Germinal center (tissue), 1 donor: ENCODE measurements around the gene EPYC.
"Not testable (repeated sequence)": the region's sequence is repeated elsewhere in the genome, so short reads cannot be mapped to it uniquely, and the experiment has no call there.

Experiments
- DNase-seq: peaks from one replicate; pipeline ENCODE4 v3.0.0; 2012; ENCODE audit warnings: mixed read lengths, low spot score

Gene EPYC

DNA sequence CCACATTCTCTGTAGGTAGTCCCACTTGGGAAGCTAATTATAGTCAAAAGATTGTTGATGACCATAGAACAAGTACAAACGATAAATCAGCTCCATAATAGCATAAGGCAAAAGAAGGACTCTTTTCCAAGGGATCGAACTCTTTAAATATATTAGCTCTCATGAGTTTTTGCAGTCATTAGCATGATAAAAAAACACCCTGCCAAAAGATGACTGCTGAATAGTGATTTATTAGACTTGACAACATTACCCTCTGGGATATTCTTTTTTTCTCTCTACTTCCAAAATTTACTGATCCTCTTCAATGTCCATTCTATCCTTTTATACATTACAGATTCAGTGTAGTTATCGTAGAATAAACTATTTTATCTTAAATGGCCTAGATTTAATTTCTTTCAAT lies 14.2 kb downstream of the EPYC start:
- DNase-seq, result no peak

DNA sequence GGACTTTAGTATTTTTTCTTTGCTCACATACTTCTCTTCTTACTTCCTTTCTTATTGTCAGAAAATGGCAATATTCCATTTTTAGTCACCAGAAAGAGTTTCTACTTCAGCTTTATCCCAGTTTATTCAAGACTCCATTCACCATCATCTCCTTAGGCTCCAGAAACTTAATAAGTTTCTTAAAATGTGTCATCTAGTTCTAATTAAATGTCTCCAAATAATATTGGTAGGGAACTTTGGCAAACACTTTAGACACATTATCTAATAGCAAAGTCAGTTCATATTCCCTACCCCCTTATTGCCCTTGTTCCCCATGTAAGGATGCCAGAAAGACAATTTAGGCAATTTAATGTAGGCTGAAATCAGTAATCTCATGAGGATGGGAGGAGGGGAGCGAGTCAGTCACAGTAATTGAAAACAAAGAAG lies 15.1 kb downstream of the EPYC start:
- DNase-seq, result no peak

DNA sequence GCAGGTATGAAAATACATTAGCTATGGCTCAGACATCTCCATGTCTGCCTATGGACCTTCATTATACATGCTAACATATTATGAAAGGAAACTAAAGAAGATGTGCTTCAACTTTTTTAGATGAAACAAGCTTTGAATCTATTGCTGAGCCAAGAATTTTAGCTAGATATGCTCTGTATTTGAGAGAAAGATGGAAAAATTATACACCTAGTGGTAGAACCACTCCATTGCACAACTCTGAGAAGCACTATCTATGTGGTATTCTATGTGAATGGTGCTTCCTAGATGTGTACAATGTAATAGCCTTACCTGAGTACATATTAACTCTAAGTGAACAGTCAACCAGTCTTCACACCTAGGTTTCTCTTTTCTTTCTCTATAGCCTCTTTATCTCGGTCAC lies 17.3 kb downstream of the EPYC start:
- no peak for DNase-seq

DNA sequence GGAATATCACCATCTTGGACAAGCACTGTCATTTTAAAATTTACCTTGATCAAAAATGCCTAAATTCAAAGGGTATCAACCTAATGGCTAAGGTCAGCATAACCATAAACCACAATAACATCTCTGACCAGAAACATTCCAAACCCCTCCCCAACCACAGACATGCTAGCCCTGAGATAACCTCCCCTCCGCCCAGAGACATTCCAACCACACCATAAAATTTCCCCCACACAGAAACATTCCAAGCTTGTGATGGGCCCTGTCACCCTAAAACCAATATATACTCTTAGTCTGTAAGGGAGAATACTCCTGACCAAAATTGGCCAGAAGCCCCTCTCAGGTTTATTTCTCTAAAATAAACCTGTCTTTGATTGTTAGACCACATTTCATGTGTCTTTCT lies 17.7 kb downstream of the EPYC start:
- no peak for DNase-seq

DNA sequence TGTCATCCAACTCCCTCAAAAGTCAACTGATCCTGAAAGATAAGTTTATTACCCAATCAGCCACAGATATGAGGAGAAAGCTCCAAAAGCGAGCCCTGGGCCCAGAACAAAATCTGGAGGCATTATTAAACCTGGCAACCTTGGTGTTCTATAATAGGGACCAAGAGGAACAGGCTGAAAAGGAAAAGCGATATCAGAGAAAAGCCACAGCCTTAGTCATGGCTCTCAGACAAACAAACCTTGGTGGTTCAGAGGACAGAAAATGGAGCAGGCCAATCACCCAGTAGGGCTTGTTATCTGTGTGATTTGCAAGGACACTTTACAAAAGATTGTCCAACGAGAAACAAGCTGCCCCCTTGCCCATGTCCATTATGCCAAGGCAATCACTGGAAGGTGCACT lies 19.4 kb downstream of the EPYC start:
- DNase-seq, result not testable (repeated sequence)

DNA sequence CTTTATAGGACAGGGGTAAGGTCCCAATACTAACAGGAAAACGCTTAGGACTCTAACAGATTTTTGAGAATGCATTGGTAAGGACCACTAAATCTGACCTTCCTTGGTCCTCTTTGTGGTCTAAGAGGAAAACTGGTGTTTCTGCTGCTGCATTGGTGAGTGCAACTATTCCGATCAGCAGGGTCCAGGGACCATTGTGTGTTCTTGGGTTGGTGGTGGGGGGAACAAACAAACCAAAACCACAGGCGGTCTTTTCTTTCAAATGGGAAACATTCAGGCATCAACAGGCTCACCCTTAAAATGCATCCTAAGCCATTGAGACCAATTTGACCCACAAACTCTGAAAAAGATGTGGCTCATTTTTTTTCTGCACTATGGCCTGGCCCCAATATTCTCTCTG lies 20.7 kb downstream of the EPYC start:
- no peak for DNase-seq

DNA sequence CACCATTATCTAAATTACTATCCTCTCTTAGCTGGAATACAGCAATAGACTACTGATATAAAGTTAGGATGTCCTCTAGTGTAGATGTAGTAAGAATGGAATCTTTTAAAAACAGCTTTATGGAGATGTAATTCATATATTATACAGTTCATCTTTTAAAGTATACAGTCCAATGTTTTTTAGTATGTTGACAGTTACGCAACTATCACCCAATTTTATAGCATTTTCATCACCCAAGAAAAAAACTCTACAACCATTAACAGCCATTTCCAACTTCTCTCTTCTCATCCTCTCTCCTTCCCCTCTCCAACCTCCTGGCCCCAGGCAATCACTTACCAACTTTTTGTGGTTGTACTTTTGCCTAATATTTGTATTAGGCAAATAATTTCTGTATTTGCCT lies 22.6 kb downstream of the EPYC start:
- no peak for DNase-seq

DNA sequence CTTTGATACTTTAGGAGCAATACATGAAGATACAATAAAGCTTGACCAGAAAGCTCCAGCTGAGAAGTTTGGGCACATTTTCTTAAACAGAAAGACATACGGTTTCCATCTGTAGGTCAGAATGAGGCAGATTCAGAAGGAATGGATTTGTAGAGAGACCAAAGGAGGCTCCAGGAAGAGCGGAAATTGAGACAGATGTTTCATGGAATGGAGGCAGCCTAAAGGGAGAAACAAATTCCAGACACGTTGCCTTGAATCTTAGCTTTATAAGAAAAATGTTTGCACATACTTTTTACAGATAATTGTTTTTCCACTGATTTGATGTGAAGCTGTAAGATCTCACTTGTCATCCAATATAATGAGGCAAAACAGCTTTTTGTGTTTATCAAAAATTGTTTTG lies 24.8 kb downstream of the EPYC start:
- DNase-seq, result no peak

DNA sequence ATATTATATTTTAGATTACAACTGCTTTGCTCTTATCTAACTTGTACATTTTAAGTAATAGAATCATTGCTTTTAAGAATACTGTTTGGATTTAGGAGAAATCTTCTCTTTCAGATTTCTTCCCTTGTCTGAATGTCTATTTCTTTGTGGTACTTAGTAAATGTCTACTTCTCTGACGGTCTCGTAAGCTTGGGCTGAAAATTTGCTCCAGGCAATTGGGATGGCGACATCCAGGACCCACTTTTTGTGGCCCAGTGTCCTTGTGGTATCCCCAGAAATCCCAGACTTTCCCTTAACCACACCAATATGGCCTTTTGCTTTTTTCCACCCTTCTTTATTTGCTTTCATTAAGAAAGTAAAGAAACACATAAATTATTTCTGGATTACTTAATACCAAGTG lies 25.8 kb downstream of the EPYC start:
- no peak for DNase-seq

DNA sequence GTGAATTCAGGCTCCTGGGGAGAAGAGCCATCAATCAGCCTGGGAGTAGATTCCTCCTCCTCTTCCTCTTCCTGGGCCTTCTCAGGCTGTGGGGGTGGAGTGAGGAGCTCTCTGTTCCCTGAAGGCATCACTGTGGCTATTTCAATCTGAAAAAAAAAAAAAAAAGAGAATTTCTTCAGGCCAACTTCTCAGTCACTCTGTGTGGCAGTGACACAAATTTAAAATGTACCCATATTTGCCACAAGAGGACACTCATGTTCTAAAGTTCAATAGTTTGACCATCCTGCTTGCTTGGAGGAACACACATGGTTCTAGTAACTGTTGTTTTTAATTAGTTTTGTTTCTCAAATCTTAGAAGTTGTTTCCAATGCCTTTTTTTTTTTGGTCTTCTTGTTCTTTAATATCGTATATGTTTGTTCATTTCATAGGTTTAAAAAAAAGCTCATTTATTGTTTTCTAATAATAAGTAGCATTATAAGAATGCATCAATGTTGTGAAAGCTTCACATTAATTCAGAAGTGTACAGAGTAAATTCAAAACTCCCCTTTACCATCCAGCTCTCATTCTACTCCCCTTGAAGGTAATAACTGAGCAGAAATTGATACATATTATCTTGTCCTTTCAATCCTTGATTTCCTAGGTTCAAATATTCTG lies 26.5 kb downstream of the EPYC start:
- no peak for DNase-seq

DNA sequence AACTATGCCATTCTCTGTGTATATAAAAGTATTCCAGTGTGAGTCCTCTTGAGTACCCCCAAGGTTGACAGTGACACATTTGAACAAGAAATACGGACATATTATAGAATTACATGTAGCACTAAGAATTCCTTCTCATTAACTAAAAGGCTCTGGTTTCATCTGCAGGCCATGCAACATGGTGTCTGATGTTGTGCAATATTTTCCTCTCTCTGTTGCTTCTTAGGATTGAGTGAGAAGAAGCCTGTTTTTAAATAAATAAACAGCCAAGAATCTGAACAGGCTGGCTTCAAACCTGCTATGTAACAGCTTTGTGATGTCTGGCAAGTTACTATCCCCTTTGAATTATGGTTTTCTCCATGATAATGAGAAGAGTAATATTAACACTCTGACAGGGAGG lies 27.5 kb downstream of the EPYC start:
- no peak for DNase-seq

DNA sequence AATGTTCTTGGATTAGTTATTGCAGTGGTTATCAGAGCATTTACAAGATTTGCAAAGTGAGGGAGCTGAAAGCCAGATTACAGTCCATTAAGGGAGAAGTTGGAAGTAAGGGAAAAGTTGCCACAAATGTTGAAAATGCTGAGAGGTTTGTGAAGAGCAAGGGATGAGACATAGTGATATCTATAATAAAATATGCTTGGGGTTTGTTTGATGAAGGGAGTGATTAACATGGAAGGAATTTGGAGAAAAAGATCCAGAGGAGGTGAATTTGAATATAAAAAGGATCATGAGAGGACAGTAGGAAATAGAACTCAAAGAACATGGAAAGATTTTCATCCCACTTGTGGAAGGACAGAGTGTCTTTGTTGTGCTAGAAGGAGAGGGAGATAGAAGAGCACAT lies 30.5 kb downstream of the EPYC start:
- no peak for DNase-seq

DNA sequence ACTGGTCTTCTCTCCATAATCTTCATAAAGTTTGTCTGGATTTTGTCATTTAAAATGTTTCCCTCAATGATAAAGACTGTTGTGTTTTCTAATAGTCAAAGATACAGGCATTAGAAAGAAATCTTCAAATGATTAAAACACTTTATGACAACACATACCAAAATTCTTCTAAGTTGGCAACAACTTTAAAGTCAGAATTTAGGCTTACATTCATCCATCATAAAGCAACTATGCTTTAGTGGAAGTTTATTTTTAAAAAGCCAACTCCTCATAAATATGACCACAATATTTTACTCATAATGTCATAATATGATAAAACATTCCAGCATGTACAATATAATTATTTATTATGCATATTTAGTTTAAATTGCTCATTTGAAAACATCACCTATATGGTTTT lies 32.5 kb downstream of the EPYC start:
- DNase-seq, result no peak

DNA sequence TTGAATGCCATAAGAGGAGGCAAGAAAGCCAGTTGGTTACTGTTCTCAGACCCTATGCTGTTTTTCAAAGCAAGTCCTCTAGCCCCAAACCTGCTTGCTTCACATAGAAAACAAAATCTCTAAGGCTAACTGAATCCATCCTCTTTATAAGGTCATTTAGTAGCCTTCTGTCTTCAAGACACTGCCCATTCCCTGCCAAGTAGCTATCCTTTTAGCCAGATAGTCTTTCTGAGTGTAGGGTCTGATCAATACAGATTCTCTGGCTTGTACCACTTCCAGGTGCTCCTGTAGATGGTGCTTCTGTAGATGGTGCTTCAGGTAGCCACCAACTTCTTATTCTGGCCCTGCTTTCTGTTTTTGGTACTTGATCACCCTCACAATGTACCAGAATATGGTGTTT lies 33.9 kb downstream of the EPYC start:
- DNase-seq, result no peak

DNA sequence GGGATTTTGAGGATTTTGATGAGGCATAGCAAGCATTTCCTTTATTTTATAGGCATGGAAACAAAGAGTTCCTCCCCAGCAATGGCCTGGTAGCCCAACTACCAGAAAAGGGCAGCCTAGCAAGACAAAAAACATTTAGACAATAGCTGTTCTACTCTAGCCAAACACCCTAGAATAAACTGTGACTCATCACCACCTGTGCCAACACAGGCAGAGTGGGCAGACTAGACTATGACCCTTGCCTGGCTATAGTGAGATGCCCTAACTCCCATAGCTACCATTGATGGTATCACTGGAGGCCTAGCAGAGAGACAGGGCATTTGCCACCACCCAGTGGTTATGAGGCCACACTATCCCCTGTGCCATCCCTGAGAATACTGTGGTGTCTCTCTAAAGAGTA lies 34.3 kb downstream of the EPYC start:
- DNase-seq, result no peak

DNA sequence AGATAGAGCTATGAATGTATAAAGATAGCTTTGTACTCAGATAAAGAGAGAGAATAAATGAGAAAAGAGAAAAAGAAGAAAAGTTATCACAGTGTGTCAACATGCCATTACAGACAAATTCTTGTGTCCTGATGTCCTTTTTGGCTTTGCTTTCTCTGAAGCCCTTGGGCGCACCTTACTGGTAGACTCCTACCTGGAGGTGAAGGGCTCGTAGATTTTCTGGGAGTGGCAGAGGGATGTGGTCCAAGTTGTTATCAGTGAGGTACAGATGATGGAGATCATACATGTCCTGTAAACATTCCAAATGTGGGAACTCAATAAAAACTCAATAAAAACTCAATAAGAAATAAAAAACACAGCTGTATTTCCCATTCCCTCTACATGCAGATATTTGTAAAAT lies 34.9 kb downstream of the EPYC start:
- no peak for DNase-seq

DNA sequence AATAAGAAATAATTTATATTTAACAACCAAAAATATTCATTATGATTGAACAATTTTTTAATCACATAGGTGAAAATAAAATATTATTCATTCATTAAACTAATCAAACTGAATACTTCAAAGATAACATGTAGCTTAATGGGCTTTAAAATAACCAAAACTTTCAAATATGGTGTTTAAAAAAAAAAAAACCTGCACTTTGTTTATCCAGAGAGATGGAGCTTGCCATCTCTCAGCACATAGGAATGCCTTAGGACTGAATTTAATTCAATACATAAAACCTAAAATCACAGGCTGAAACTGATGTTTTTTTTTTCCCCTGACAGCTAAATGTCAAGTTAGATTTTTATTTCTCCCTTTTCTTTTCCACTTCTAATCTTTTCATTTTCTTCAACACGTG lies 35.4 kb downstream of the EPYC start:
- DNase-seq, result no peak

DNA sequence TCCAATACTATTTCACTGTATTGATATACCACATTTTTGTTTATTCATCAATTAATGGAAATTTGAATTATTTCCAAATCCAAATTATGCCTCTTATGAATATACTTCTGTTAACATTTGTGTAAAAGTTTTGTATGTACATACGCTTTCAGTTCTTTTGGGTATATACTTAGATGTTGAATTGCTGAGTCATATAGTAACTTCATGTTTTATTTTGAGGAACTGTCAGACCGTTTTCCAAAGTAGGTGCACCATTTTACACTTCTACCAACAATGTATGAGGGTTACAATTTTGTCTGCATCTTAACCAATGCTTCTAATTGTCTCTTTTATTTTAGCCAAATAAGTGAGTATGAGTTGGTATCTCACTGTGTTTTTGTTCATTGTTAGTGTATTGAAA lies 39.6 kb downstream of the EPYC start:
- no peak for DNase-seq

DNA sequence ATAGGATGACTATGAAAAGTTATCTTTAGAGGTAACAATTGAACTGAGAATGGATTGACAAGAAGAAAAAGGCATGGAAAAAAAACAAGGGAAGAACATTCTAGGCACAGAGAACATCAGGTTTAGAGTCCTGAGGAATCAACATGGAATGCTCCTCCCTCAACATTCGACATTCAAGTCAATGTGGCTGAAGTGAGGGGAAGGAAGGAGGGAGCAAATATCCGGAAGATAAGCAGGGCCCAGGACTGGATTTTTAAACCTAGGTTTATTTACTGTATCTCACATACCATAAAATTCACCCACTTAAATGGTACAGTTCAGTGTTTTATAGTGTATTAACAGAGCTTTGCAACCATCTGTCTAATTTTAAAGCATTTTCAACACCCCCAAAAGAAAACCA lies 40.2 kb downstream of the EPYC start:
- no peak for DNase-seq

DNA sequence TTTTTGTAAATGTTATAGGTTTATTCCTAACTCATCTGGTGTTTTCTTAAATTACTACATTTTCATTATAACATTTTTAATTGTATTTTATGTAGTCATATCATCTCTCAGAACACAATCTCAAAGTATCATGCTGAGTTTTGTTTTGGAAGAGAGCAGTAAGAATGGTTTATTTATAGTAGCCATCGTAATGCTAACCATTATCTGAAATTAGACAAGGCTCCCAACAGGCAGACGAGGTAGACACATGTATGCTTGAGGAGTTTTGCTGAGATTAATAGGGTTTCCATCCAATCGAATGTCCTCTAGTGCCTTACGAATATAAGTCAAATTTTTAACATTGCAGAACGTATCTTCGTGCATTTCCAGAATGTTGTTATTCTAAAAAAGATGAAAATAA lies 40.8 kb downstream of the EPYC start:
- no peak for DNase-seq

DNA sequence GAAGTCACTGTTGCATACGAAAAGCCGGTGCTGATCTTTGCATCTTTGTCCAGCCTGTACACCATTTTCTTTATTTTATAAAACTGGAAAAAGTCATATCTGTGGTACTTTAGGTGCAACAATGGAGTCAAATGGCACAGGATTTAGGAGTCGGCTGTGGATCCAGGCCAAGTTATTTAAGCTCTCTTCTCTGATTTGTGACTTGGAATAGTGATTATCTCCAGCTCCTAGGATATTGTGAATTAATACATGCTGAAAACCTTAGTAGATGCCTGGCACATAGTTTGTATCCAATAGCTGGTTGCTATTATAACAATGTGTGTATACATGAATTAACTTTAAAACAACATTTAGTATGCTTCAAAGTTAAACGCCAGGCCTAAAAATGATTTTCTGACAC lies 43.6 kb downstream of the EPYC start:
- no peak for DNase-seq

DNA sequence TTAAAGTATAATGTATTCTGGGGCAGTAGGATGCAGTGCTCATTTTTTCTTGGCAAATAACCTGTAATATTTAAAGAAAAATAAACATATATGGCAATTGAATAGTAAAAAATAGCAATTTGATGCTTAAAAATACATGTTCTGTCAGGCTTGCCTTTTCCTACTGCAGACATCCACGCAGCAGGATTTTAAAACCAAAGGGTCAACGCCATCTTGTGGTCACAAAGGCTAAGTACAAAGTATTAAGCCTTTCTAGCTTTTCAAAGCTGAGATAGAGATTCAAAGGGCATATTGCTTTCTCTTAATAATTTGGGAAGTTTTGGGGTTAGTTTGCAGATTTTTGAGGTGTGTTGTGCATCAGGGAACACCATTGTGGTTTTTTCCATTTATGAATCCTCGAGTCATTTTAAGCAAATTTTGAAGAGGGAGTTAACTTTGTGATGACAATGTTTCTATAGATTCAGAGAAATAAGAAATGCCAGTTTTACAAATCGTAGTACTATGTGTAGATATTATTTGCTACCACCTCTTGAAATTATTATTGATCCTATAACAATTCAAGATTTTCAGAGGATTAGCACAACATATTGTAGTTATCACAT lies 45.1 kb downstream of the EPYC start:
- peak; percentile 9 for DNase-seq

DNA sequence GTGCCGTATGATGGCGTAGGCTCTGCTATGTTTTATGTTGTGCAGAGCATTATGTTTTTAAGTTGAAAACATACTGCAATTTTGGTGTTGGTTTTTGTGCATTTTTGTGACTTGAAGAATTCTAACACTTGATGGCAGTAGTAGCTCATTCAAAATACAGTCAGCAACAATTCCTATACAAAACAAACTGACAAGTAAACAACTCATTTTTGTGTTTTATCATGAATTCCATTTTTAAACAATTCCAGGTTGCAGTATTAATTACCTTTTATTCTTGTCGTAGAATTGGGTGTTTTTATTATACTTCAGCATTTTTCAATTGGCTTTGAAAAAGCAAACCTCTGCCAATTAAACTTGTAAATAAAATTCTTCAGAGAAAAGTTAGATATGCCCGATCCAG lies 45.7 kb downstream of the EPYC start:
- DNase-seq, result no peak

DNA sequence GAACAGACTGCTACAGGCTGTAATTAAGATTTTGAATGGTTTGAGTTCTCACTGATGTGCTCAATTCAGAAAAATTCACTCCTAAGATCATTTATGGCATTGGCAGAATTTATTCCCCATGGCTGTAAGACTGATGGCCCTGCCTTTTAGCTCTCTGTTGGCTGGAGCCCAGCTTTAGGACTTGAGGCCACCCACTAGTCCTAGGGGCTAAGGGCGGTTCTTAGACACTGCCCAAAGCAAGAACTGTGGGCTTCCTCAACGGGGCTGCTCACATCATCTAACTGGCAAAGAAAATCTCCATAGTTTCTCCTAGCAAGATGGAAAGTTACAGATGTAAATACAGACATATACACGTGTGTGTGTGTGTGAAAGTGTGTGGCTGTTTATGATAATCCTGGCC lies 46.4 kb downstream of the EPYC start:
- DNase-seq, result no peak

DNA sequence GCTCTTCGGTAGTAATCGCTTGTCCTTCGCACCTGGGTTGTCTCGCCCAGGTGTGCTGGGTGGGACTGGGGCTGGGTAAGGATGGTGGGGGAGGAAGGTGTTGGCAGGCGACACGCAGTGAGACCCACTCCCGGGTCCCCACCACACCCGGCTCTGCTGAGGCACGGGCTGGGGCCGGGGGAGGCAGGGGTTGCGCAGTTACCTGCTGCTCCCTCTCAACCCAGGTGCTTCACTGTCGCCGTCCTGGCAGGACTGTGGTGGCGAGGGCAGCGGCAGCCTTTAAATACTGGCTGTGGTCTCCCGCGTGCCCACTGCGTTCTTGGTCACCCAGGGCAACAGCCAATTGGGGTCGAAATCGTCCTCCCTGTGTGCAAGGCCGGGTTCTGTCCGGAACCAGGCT lies 49.9 kb downstream of the EPYC start, which contains the start of gene CCER1:
TSS of gene CCER1 (minus strand) at position 256 of the 400 bp plus-strand sequence. CDS start 434 bp downstream, outside the sequence.
- no peak for DNase-seq
